ENCODE results near the gene RBM27.
"Not testable (repeated sequence)": the region's sequence is repeated elsewhere in the genome, so short reads cannot be mapped to it uniquely, and the experiment has no call there.

RBM27 gene

DNA sequence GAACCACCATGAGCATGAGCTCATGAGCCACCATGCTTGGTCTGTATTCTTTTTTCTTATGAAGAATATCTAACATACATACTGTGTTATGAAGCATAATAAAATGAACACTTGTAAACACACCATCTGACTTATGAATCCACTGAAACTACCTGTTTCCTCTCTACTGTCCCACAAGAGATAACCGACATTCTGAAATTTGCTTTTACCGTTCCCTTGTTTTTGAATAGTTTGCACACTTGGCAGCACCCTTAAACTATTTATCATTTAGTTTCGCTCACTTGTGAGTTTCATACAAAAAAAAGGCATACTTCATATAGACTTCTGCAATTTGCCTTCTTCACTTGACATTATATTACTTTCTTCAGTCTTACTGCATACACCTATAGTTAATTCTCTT lies 29.8 kb upstream of the RBM27 start:
- Histone ChIP-seq H3K36me3 (ENCODE audit: insufficient read depth, low read length) (peaks cover 20% of the 10 kb centered on the region; the same call in 1 of the 2 replicates), H3F3A (ENCODE audit: low read depth) (no peaks in the 10 kb centered on the region), H3K4me1 (ENCODE audit: insufficient read depth, low read length, poor library complexity, severe bottlenecking) (peaks cover 4% of the 10 kb centered on the region), H3K9ac (ENCODE audit: low read depth, low read length, poor library complexity, severe bottlenecking) (no peak overlapping the region), H3K4me2 (ENCODE audit: low read depth, low read length, poor library complexity, severe bottlenecking) (peak overlapping the region; percentile 8), H3K4me3 (ENCODE audit: low read length, poor library complexity, severe bottlenecking) (no peak overlapping the region), H3K79me2 (ENCODE audit: insufficient read depth, low read length) (peaks cover 16% of the 10 kb centered on the region; the same call in 1 of the 2 replicates), H4K20me1 (ENCODE audit: insufficient read depth, low read length, poor library complexity, severe bottlenecking) (peaks cover 4% of the 10 kb centered on the region), H3K27me3 (ENCODE audit: insufficient read depth, low read length, poor library complexity, severe bottlenecking) (no peaks in the 10 kb centered on the region), H3K9me3 (ENCODE audit: insufficient read depth, low read depth, low read length) (no peaks in the 10 kb centered on the region), H3K9me2 (replicated peaks; ENCODE audit: low read depth, low read length) (no peaks in the 10 kb centered on the region), H2AFZ (ENCODE audit: low read length) (no peak overlapping the region)
- TF ChIP-seq EZH2phosphoT487 (IDR thresholded peaks at IDR 0.05; ENCODE audit: borderline replicate concordance) (no peak), CTCF (conservative IDR thresholded peaks at IDR 0.05; ENCODE audit: low read length) (no peak)

DNA sequence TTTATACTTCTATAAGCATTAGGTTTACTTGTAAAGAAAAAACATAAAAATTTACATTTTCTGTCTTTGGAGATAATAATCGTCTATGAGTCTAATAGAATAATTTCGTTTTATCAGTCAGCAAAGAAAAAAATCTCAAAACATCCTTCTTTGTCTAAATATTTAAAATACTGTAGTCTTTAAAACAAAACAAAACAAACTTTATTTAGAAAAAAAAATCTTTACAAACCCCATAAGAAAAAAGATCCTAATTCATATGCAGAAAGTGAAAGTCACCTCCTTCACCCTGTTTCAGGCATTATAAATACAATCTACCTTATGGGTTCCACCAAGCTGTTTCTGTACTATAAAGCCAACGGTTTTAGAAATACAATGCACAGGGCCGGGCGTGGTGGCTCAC lies 26.6 kb upstream of the RBM27 start:
- peaks cover 46% of the 10 kb centered on the region for H3K79me2 ChIP-seq (ENCODE audit: insufficient read depth, low read length)
- H3K9me3 ChIP-seq (ENCODE audit: insufficient read depth, low read depth, low read length): no peaks in the 10 kb centered on the region
- peaks cover 7% of the 10 kb centered on the region for H4K20me1 ChIP-seq (ENCODE audit: insufficient read depth, low read length, poor library complexity, severe bottlenecking)
- H3K36me3 ChIP-seq (ENCODE audit: insufficient read depth, low read length): 0 out of 2 replicates have a peak, but pooled peaks cover under 1% of the 10 kb centered on the region
- H3K27me3 ChIP-seq (ENCODE audit: insufficient read depth, low read length, poor library complexity, severe bottlenecking): no peaks in the 10 kb centered on the region
- no peak overlapping the region for H2AFZ ChIP-seq (ENCODE audit: low read length)
- H3F3A ChIP-seq (ENCODE audit: low read depth): no peaks in the 10 kb centered on the region
- H3K9ac ChIP-seq (ENCODE audit: low read depth, low read length, poor library complexity, severe bottlenecking): no peak overlapping the region
- peak overlapping the region; percentile 30 for H3K4me2 ChIP-seq (ENCODE audit: low read depth, low read length, poor library complexity, severe bottlenecking)
- H3K4me3 ChIP-seq (ENCODE audit: low read length, poor library complexity, severe bottlenecking): no peak overlapping the region
- no peak for TF ChIP-seq EZH2phosphoT487 (IDR thresholded peaks at IDR 0.05; ENCODE audit: borderline replicate concordance)
- no peak for TF ChIP-seq CTCF (conservative IDR thresholded peaks at IDR 0.05; ENCODE audit: low read length)
- peaks cover 22% of the 10 kb centered on the region for H3K4me1 ChIP-seq (ENCODE audit: insufficient read depth, low read length, poor library complexity, severe bottlenecking)
- H3K9me2 ChIP-seq (replicated peaks; ENCODE audit: low read depth, low read length): no peaks in the 10 kb centered on the region

GRCh38 chr5:146179696-146180095 lies 23.7 kb upstream of the RBM27 start:
- Histone ChIP-seq H4K20me1 (ENCODE audit: insufficient read depth, low read length, poor library complexity, severe bottlenecking) (peaks cover 4% of the 10 kb centered on the region), H3K9ac (ENCODE audit: low read depth, low read length, poor library complexity, severe bottlenecking) (no peak overlapping the region), H3K9me2 (replicated peaks; ENCODE audit: low read depth, low read length) (no peaks in the 10 kb centered on the region), H3K4me1 (ENCODE audit: insufficient read depth, low read length, poor library complexity, severe bottlenecking) (peaks cover 23% of the 10 kb centered on the region), H3K36me3 (ENCODE audit: insufficient read depth, low read length) (no peaks in the 10 kb centered on the region), H3K27me3 (ENCODE audit: insufficient read depth, low read length, poor library complexity, severe bottlenecking) (no peaks in the 10 kb centered on the region), H3K9me3 (ENCODE audit: insufficient read depth, low read depth, low read length) (no peaks in the 10 kb centered on the region), H3K4me3 (ENCODE audit: low read length, poor library complexity, severe bottlenecking) (peak overlapping the region; percentile 8), H3K79me2 (ENCODE audit: insufficient read depth, low read length) (peaks cover 41% of the 10 kb centered on the region), H3F3A (ENCODE audit: low read depth) (no peaks in the 10 kb centered on the region), H2AFZ (ENCODE audit: low read length) (no peak overlapping the region), H3K4me2 (ENCODE audit: low read depth, low read length, poor library complexity, severe bottlenecking) (peak overlapping the region; percentile 59)
- TF ChIP-seq CTCF (conservative IDR thresholded peaks at IDR 0.05; ENCODE audit: low read length): no peak
- no peak for TF ChIP-seq EZH2phosphoT487 (IDR thresholded peaks at IDR 0.05; ENCODE audit: borderline replicate concordance)

DNA sequence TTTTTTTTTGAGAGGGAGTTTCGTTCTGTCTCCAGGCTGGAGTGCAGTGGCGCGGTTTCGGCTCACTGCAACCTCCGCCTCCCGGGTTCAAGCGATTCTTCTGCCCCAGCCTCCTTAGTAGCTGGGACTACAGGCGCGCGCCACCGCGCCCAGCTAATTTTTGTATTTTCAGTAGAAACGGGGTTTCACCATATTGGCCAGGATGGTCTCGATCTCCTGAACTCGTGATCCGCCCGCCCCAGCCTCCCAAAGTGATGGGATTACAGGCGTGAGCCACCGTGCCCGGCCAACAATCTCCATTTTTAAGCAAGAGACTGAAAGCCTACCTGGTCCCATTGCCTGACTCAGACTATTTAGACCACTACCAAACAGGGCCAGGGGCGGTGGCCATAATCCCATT lies 20.0 kb upstream of the RBM27 start:
- Histone ChIP-seq H2AFZ (ENCODE audit: low read length) (peak overlapping the region; percentile 98; the same call in 1 of the 2 replicates), H3K9ac (ENCODE audit: low read depth, low read length, poor library complexity, severe bottlenecking) (peak overlapping the region; percentile 67), H3K4me2 (ENCODE audit: low read depth, low read length, poor library complexity, severe bottlenecking) (peak overlapping the region; percentile 78), H3K79me2 (ENCODE audit: insufficient read depth, low read length) (peaks cover 37% of the 10 kb centered on the region), H3K4me3 (ENCODE audit: low read length, poor library complexity, severe bottlenecking) (peak overlapping the region; percentile 80), H3K4me1 (ENCODE audit: insufficient read depth, low read length, poor library complexity, severe bottlenecking) (peaks cover 23% of the 10 kb centered on the region)
- not testable (repeated sequence) for H3F3A ChIP-seq (ENCODE audit: low read depth); H3K27me3 ChIP-seq (ENCODE audit: insufficient read depth, low read length, poor library complexity, severe bottlenecking); H3K9me3 ChIP-seq (ENCODE audit: insufficient read depth, low read depth, low read length); H3K36me3 ChIP-seq (ENCODE audit: insufficient read depth, low read length); H4K20me1 ChIP-seq (ENCODE audit: insufficient read depth, low read length, poor library complexity, severe bottlenecking); H3K9me2 ChIP-seq (replicated peaks; ENCODE audit: low read depth, low read length)
